Karpas-422 (cell line): ENCODE results near the gene IFIT3. TPM values are rescaled to one million over a fixed set of nuclear protein-coding genes. Genes with fewer than 3 reads are reported as not detected.
A peak's percentile ranks its signal among the peaks of the same experiment; 100 is the strongest.

Source experiments
- DNase-seq: peaks from one replicate; pipeline ENCODE4 v3.0.0-alpha.2; 2015
- H2AFZ ChIP-seq: fragments of 200-600 bp; sonication (generic); 2 replicates; pipeline ENCODE4 v1.6.1; 2014; ENCODE audit warnings: antibody characterized with exemption, low read length, mixed read lengths
- H3K27ac ChIP-seq: fragments of 200-600 bp; sonication (generic); 2 replicates; pipeline ENCODE4 v1.5.1; 2014; ENCODE audit warnings: mild to moderate bottlenecking, low read length, moderate library complexity
- H3K27me3 ChIP-seq: fragments of 200-600 bp; sonication (generic); 2 replicates; pipeline ENCODE4 v1.6.1; 2014; ENCODE audit warnings: low read length, mixed read lengths
- H3K36me3 ChIP-seq: fragments of 200-600 bp; sonication (generic); 2 replicates; pipeline ENCODE4 v1.6.1; 2014; ENCODE audit warnings: low read length, mixed read lengths; ENCODE audit not compliant: insufficient read depth
- H3K4me1 ChIP-seq: fragments of 200-600 bp; sonication (generic); 2 replicates; pipeline ENCODE4 v1.6.1; 2014; ENCODE audit warnings: mild to moderate bottlenecking, low read length, mixed read lengths
- H3K4me2 ChIP-seq: fragments of 200-600 bp; sonication (generic); 2 replicates; pipeline ENCODE4 v1.6.1; 2014; ENCODE audit warnings: low read length, low read depth, mild to moderate bottlenecking; ENCODE audit not compliant: poor library complexity, severe bottlenecking
- H3K4me3 ChIP-seq: fragments of 200-600 bp; sonication (generic); 2 replicates; pipeline ENCODE4 v1.5.1; 2014; ENCODE audit warnings: mild to moderate bottlenecking, antibody characterized with exemption, low read length, mixed read lengths
- H3K79me2 ChIP-seq: fragments of 200-600 bp; sonication (generic); 2 replicates; pipeline ENCODE4 v1.6.1; 2014; ENCODE audit warnings: mild to moderate bottlenecking, low read length, mixed read lengths
- H3K9ac ChIP-seq: fragments of 200-600 bp; sonication (generic); 2 replicates; pipeline ENCODE4 v1.6.0; 2014; ENCODE audit warnings: low read length
- H3K9me2 ChIP-seq: fragments of 200-600 bp; sonication (generic), shearing (Covaris generic); replicated peaks from 2 replicates; pipeline ENCODE4 v1.6.0; 2014; ENCODE audit warnings: mild to moderate bottlenecking, low read length, moderate library complexity; ENCODE audit not compliant: insufficient read depth
- H3K9me3 ChIP-seq: fragments of 300-700, 200-600 bp; sonication (generic); 2 replicates; pipeline ENCODE4 v1.6.1; 2014; ENCODE audit warnings: low read length, mixed read lengths
- H4K20me1 ChIP-seq: fragments of 200-600 bp; sonication (generic); 2 replicates; pipeline ENCODE4 v1.6.1; 2014; ENCODE audit warnings: mild to moderate bottlenecking, antibody characterized with exemption, low read length, low read depth; ENCODE audit not compliant: insufficient read depth
- total RNA-seq: library from RNA; depleted of rRNA; stranded (reverse); fragments of >200 nt; shearing (Covaris generic); gene quantifications from 2 replicates; pipeline ENCODE4 v1.2.3, GENCODE V29; 2014; ENCODE audit warnings: low replicate concordance; rRNA removed

The IFIT3 gene
- 1.0 and 1.4 TPM in 2 replicates for total RNA-seq

GRCh38 chr10:89327803-89328441 lies at the start of gene IFIT3:
Gene IFIT3 (plus strand): TSS chr10:89327997. CDS start chr10:89328074, 77 bp downstream.
- Histone ChIP-seq H3K9me2 (no peaks in the 10 kb centered on the region), H3K27ac (no peak within 1 kb of the TSS), H3K4me3 (peak within 1 kb of the TSS; percentile 56; the same call in 1 of the 2 replicates), H4K20me1 (no peaks in the 10 kb centered on the region), H3K4me2 (peak within 1 kb of the TSS; percentile 64), H3K9ac (peak within 1 kb of the TSS; percentile 47), H2AFZ (peak within 1 kb of the TSS; percentile 35), H3K36me3 (no peaks in the 10 kb centered on the region), H3K4me1 (peaks cover 17% of the 10 kb centered on the region), H3K79me2 (no peaks in the 10 kb centered on the region), H3K9me3 (no peaks in the 10 kb centered on the region), H3K27me3 (no peaks in the 10 kb centered on the region)
- no peak for DNase-seq

- Histone ChIP-seq H2AFZ (no peak overlapping the region), H3K4me1 (no peaks in the 10 kb centered on the region), H3K9ac (no peak overlapping the region), H3K27ac (no peak overlapping the region), H3K4me2 (no peak overlapping the region), H3K9me3 (no peaks in the 10 kb centered on the region), H3K4me3 (no peak overlapping the region), H4K20me1 (no peaks in the 10 kb centered on the region), H3K27me3 (no peaks in the 10 kb centered on the region), H3K79me2 (no peaks in the 10 kb centered on the region), H3K36me3 (no peaks in the 10 kb centered on the region), H3K9me2 (no peaks in the 10 kb centered on the region)
- DNase-seq, result no peak
Measured at GRCh38 chr10:89278034-89278535, 49.7 kb upstream of the IFIT3 start.

- no peaks in the 10 kb centered on the region for H3K9me3 ChIP-seq
- H3K9me2 ChIP-seq, result no peaks in the 10 kb centered on the region
- H3K79me2 ChIP-seq, result no peaks in the 10 kb centered on the region
- H2AFZ ChIP-seq, result no peak overlapping the region
- no peaks in the 10 kb centered on the region for H3K27me3 ChIP-seq
- no peak overlapping the region for H3K4me2 ChIP-seq
- no peaks in the 10 kb centered on the region for H3K36me3 ChIP-seq
- no peak overlapping the region for H3K27ac ChIP-seq
- no peaks in the 10 kb centered on the region for H3K4me1 ChIP-seq
- H3K4me3 ChIP-seq, result no peak overlapping the region
- no peak overlapping the region for H3K9ac ChIP-seq
- no peak for DNase-seq
- no peaks in the 10 kb centered on the region for H4K20me1 ChIP-seq
Measured at GRCh38 chr10:89278900-89279392, 48.9 kb upstream of the IFIT3 start.

- no peaks in the 10 kb centered on the region for H4K20me1 ChIP-seq
- H3K4me2 ChIP-seq, result no peak overlapping the region
Measured at GRCh38 chr10:89279421-89279869, 48.4 kb upstream of the IFIT3 start.

GRCh38 chr10:89280508-89280907 lies 47.3 kb upstream of the IFIT3 start:
- Histone ChIP-seq H3K79me2 (no peaks in the 10 kb centered on the region), H2AFZ (no peak overlapping the region), H3K4me2 (no peak overlapping the region), H3K4me1 (no peaks in the 10 kb centered on the region), H3K9ac (no peak overlapping the region), H3K27ac (no peak overlapping the region), H3K27me3 (no peaks in the 10 kb centered on the region), H3K9me3 (no peaks in the 10 kb centered on the region), H4K20me1 (no peaks in the 10 kb centered on the region), H3K4me3 (no peak overlapping the region), H3K9me2 (no peaks in the 10 kb centered on the region), H3K36me3 (no peaks in the 10 kb centered on the region)
- DNase-seq, result no peak

More at GRCh38 chr10:89279421-89279869, 48.4 kb upstream of the IFIT3 start:
- Histone ChIP-seq H3K36me3 (no peaks in the 10 kb centered on the region), H3K79me2 (no peaks in the 10 kb centered on the region), H3K9ac (no peak overlapping the region), H3K9me2 (no peaks in the 10 kb centered on the region), H2AFZ (no peak overlapping the region), H3K27me3 (no peaks in the 10 kb centered on the region), H3K27ac (no peak overlapping the region), H3K4me1 (no peaks in the 10 kb centered on the region), H3K4me3 (no peak overlapping the region), H3K9me3 (no peaks in the 10 kb centered on the region)
- DNase-seq, result no peak

GRCh38 chr10:89281606-89282395 lies 46.0 kb upstream of the IFIT3 start:
- H3K27me3 ChIP-seq, result no peaks in the 10 kb centered on the region
- no peaks in the 10 kb centered on the region for H3K4me1 ChIP-seq
- no peak overlapping the region for H3K4me3 ChIP-seq
- DNase-seq, result no peak
- H3K9me2 ChIP-seq, result no peaks in the 10 kb centered on the region
- H2AFZ ChIP-seq, result no peak overlapping the region
- no peaks in the 10 kb centered on the region for H4K20me1 ChIP-seq
- no peak overlapping the region for H3K27ac ChIP-seq
- H3K4me2 ChIP-seq, result no peak overlapping the region
- no peaks in the 10 kb centered on the region for H3K79me2 ChIP-seq
- no peaks in the 10 kb centered on the region for H3K9me3 ChIP-seq
- no peak overlapping the region for H3K9ac ChIP-seq
- no peaks in the 10 kb centered on the region for H3K36me3 ChIP-seq

- DNase-seq, result no peak
- Histone ChIP-seq H3K79me2 (no peaks in the 10 kb centered on the region), H3K4me1 (no peaks in the 10 kb centered on the region), H4K20me1 (no peaks in the 10 kb centered on the region), H3K4me2 (no peak overlapping the region), H3K27ac (no peak overlapping the region), H3K27me3 (no peaks in the 10 kb centered on the region), H3K9me3 (no peaks in the 10 kb centered on the region), H2AFZ (no peak overlapping the region), H3K9me2 (no peaks in the 10 kb centered on the region), H3K9ac (no peak overlapping the region), H3K36me3 (no peaks in the 10 kb centered on the region), H3K4me3 (no peak overlapping the region)
Measured at GRCh38 chr10:89283025-89283935, 44.5 kb upstream of the IFIT3 start.
